ENCODE measurements around the gene DGKI.

Gene DGKI

GRCh38 chr7:137747359-137748031 is 99.3 kb downstream of the DGKI start:
- Histone ChIP-seq H3K4me3 (ENCODE audit: low read depth, low read length) (no peak overlapping the region), H3K9me3 (ENCODE audit: control insufficient read depth, insufficient read depth, low read length) (no peaks in the 10 kb centered on the region), H3K9ac (ENCODE audit: low read depth, low read length) (no peak overlapping the region), H3K36me3 (ENCODE audit: control insufficient read depth, insufficient read depth, low read length) (no peaks in the 10 kb centered on the region), H3K27me3 (ENCODE audit: control insufficient read depth, insufficient read depth, low read length) (no peaks in the 10 kb centered on the region), H3K4me1 (ENCODE audit: control insufficient read depth, insufficient read depth, low read length) (peaks cover 6% of the 10 kb centered on the region)

- Histone ChIP-seq H3K9me3 (ENCODE audit: control insufficient read depth, insufficient read depth, low read length) (no peaks in the 10 kb centered on the region), H3K27me3 (ENCODE audit: control insufficient read depth, insufficient read depth, low read length) (no peaks in the 10 kb centered on the region), H3K4me1 (ENCODE audit: control insufficient read depth, insufficient read depth, low read length) (peaks cover 11% of the 10 kb centered on the region), H3K4me3 (ENCODE audit: low read depth, low read length) (no peak overlapping the region), H3K9ac (ENCODE audit: low read depth, low read length) (no peak overlapping the region), H3K36me3 (ENCODE audit: control insufficient read depth, insufficient read depth, low read length) (no peaks in the 10 kb centered on the region)
Measured at GRCh38 chr7:137743021-137743420, 103.8 kb downstream of the DGKI start.

DNA sequence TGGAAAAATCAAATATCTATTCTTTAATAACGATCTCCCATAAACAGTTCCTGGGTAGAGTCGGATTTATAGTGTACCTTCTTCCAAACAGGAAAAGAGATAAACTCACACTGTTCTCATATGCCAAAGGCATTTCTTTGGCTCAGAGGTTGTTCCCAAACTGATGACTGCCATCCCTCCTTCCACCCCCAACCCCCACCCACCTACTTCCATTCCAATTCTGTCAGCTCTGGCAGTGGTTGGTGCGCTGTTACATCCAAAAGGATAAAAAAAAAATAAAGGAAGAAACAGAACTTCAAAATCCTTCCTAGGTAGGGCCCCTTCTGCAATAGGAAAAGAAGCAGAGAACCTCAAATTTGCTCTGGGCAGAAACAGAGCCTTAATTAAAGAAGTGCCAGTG is 104.7 kb downstream of the DGKI start:
- no peaks in the 10 kb centered on the region for H3K27me3 ChIP-seq (ENCODE audit: control insufficient read depth, insufficient read depth, low read length)
- peaks cover 6% of the 10 kb centered on the region for H3K4me1 ChIP-seq (ENCODE audit: control insufficient read depth, insufficient read depth, low read length)
- H3K36me3 ChIP-seq (ENCODE audit: control insufficient read depth, insufficient read depth, low read length) = no peaks in the 10 kb centered on the region
- no peak overlapping the region for H3K4me3 ChIP-seq (ENCODE audit: low read depth, low read length)
- H3K9ac ChIP-seq (ENCODE audit: low read depth, low read length) = no peak overlapping the region
- H3K9me3 ChIP-seq (ENCODE audit: control insufficient read depth, insufficient read depth, low read length) = no peaks in the 10 kb centered on the region

GRCh38 chr7:137741443-137741842 is 105.3 kb downstream of the DGKI start:
- H3K36me3 ChIP-seq (ENCODE audit: control insufficient read depth, insufficient read depth, low read length) = no peaks in the 10 kb centered on the region
- no peak overlapping the region for H3K9ac ChIP-seq (ENCODE audit: low read depth, low read length)
- no peak overlapping the region for H3K4me3 ChIP-seq (ENCODE audit: low read depth, low read length)
- no peaks in the 10 kb centered on the region for H3K9me3 ChIP-seq (ENCODE audit: control insufficient read depth, insufficient read depth, low read length)
- no peaks in the 10 kb centered on the region for H3K27me3 ChIP-seq (ENCODE audit: control insufficient read depth, insufficient read depth, low read length)
- H3K4me1 ChIP-seq (ENCODE audit: control insufficient read depth, insufficient read depth, low read length) = peaks cover 5% of the 10 kb centered on the region

GRCh38 chr7:137734221-137734620 is 112.6 kb downstream of the DGKI start:
- Histone ChIP-seq H3K4me3 (ENCODE audit: low read depth, low read length) (no peak overlapping the region), H3K9me3 (ENCODE audit: control insufficient read depth, insufficient read depth, low read length) (no peaks in the 10 kb centered on the region)

GRCh38 chr7:137732168-137732567 is 114.6 kb downstream of the DGKI start:
- H3K27me3 ChIP-seq (ENCODE audit: control insufficient read depth, insufficient read depth, low read length) = no peaks in the 10 kb centered on the region
- no peaks in the 10 kb centered on the region for H3K9me3 ChIP-seq (ENCODE audit: control insufficient read depth, insufficient read depth, low read length)
- no peaks in the 10 kb centered on the region for H3K4me1 ChIP-seq (ENCODE audit: control insufficient read depth, insufficient read depth, low read length)
- H3K36me3 ChIP-seq (ENCODE audit: control insufficient read depth, insufficient read depth, low read length) = no peaks in the 10 kb centered on the region
- no peak overlapping the region for H3K9ac ChIP-seq (ENCODE audit: low read depth, low read length)
- H3K4me3 ChIP-seq (ENCODE audit: low read depth, low read length) = no peak overlapping the region

More at GRCh38 chr7:137734221-137734620, 112.6 kb downstream of the DGKI start:
- H3K4me1 ChIP-seq (ENCODE audit: control insufficient read depth, insufficient read depth, low read length) = no peaks in the 10 kb centered on the region
- no peak overlapping the region for H3K9ac ChIP-seq (ENCODE audit: low read depth, low read length)
- H3K36me3 ChIP-seq (ENCODE audit: control insufficient read depth, insufficient read depth, low read length) = no peaks in the 10 kb centered on the region
- H3K27me3 ChIP-seq (ENCODE audit: control insufficient read depth, insufficient read depth, low read length) = no peaks in the 10 kb centered on the region

DNA sequence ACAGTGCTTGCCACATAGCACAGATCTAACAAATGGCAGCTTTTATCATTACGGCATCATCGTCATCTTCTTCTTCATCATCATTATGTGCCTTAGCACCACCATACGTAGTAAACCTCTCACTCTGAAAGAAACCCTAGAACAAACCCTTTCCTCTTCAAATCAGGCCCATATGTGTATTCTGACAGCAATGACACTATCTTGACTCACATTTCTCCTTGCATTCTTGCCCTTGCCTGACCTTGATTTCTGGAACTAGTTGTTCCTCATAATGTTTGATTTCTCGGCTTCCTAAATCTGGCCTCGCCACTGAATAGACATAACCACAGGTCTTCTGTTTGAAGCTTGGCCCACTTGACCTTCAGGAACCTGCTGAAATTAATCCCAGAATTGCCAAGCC is 115.3 kb downstream of the DGKI start:
- Histone ChIP-seq H3K27me3 (ENCODE audit: control insufficient read depth, insufficient read depth, low read length) (no peaks in the 10 kb centered on the region), H3K9ac (ENCODE audit: low read depth, low read length) (no peak overlapping the region), H3K4me1 (ENCODE audit: control insufficient read depth, insufficient read depth, low read length) (no peaks in the 10 kb centered on the region), H3K4me3 (ENCODE audit: low read depth, low read length) (no peak overlapping the region), H3K36me3 (ENCODE audit: control insufficient read depth, insufficient read depth, low read length) (no peaks in the 10 kb centered on the region), H3K9me3 (ENCODE audit: control insufficient read depth, insufficient read depth, low read length) (no peaks in the 10 kb centered on the region)

GRCh38 chr7:137728426-137728825 is 118.3 kb downstream of the DGKI start:
- no peak overlapping the region for H3K9ac ChIP-seq (ENCODE audit: low read depth, low read length)
- H3K4me3 ChIP-seq (ENCODE audit: low read depth, low read length) = no peak overlapping the region
- H3K36me3 ChIP-seq (ENCODE audit: control insufficient read depth, insufficient read depth, low read length) = no peaks in the 10 kb centered on the region
- no peaks in the 10 kb centered on the region for H3K9me3 ChIP-seq (ENCODE audit: control insufficient read depth, insufficient read depth, low read length)
- H3K4me1 ChIP-seq (ENCODE audit: control insufficient read depth, insufficient read depth, low read length) = peaks cover 12% of the 10 kb centered on the region
- no peaks in the 10 kb centered on the region for H3K27me3 ChIP-seq (ENCODE audit: control insufficient read depth, insufficient read depth, low read length)

GRCh38 chr7:137727413-137727812 is 119.4 kb downstream of the DGKI start:
- Histone ChIP-seq H3K27me3 (ENCODE audit: control insufficient read depth, insufficient read depth, low read length) (no peaks in the 10 kb centered on the region), H3K9ac (ENCODE audit: low read depth, low read length) (no peak overlapping the region), H3K9me3 (ENCODE audit: control insufficient read depth, insufficient read depth, low read length) (no peaks in the 10 kb centered on the region), H3K4me3 (ENCODE audit: low read depth, low read length) (no peak overlapping the region), H3K36me3 (ENCODE audit: control insufficient read depth, insufficient read depth, low read length) (no peaks in the 10 kb centered on the region), H3K4me1 (ENCODE audit: control insufficient read depth, insufficient read depth, low read length) (peaks cover 12% of the 10 kb centered on the region)

DNA sequence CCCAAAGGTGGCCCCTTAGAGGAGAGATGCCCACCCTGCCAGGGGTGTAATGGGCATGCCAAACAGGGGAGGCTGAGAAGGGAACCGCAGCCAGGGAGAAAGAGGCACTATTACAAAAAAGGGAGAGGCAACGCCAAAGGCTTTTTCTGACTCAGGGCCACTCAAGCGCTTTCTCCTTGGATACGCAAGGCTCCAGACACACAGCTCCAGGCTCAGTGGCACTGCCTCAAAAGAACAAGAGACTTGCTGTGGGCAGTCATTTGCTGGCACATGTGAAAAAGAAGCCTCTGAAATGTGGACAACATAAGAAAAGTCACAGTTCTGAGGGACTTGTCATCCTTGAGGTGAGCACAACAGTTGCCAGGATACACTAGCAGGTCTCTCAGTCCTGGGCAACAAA is 128.4 kb downstream of the DGKI start:
- Histone ChIP-seq H3K27me3 (ENCODE audit: control insufficient read depth, insufficient read depth, low read length) (no peaks in the 10 kb centered on the region), H3K9me3 (ENCODE audit: control insufficient read depth, insufficient read depth, low read length) (no peaks in the 10 kb centered on the region), H3K4me1 (ENCODE audit: control insufficient read depth, insufficient read depth, low read length) (peaks cover 11% of the 10 kb centered on the region), H3K4me3 (ENCODE audit: low read depth, low read length) (no peak overlapping the region), H3K36me3 (ENCODE audit: control insufficient read depth, insufficient read depth, low read length) (no peaks in the 10 kb centered on the region), H3K9ac (ENCODE audit: low read depth, low read length) (no peak overlapping the region)

- H3K4me1 ChIP-seq (ENCODE audit: control insufficient read depth, insufficient read depth, low read length) = peaks cover 11% of the 10 kb centered on the region
- H3K9me3 ChIP-seq (ENCODE audit: control insufficient read depth, insufficient read depth, low read length) = no peaks in the 10 kb centered on the region
- no peaks in the 10 kb centered on the region for H3K36me3 ChIP-seq (ENCODE audit: control insufficient read depth, insufficient read depth, low read length)
- H3K4me3 ChIP-seq (ENCODE audit: low read depth, low read length) = no peak overlapping the region
- no peaks in the 10 kb centered on the region for H3K27me3 ChIP-seq (ENCODE audit: control insufficient read depth, insufficient read depth, low read length)
- H3K9ac ChIP-seq (ENCODE audit: low read depth, low read length) = no peak overlapping the region
Measured at GRCh38 chr7:137717811-137718271, 128.9 kb downstream of the DGKI start.

DNA sequence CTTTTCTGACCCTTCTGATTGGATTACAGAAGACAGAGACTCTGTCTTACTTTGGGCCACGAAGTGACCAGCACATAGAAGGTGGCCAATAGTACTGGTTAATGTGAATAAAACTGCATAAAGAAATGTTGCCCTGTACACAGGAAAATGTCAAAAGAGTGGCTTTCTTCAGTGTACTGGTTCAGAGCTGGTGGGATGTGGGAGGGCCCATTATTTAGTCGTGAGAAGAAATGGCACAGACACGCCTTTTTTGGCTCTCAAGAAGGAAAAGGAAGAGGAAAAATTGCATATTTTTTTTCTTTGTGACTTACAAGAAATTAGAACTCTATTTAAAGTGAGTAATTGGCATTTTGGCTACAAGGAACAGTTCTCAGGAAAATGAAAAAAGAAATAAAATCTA is 129.7 kb downstream of the DGKI start:
- Histone ChIP-seq H3K9me3 (ENCODE audit: control insufficient read depth, insufficient read depth, low read length) (no peaks in the 10 kb centered on the region), H3K27me3 (ENCODE audit: control insufficient read depth, insufficient read depth, low read length) (no peaks in the 10 kb centered on the region), H3K36me3 (ENCODE audit: control insufficient read depth, insufficient read depth, low read length) (no peaks in the 10 kb centered on the region), H3K4me3 (ENCODE audit: low read depth, low read length) (no peak overlapping the region), H3K9ac (ENCODE audit: low read depth, low read length) (no peak overlapping the region), H3K4me1 (ENCODE audit: control insufficient read depth, insufficient read depth, low read length) (peaks cover 11% of the 10 kb centered on the region)

Data from iPS-15b (cell line).